ENCODE results near the gene RGS4.

Gene RGS4

GRCh38 chr1:163104385-163105099, 35.4 kb downstream of the RGS4 start:
- DNase-seq = no peak

- DNase-seq = no peak
Observed at GRCh38 chr1:163106364-163106987, 37.3 kb downstream of the RGS4 start.

GRCh38 chr1:163107655-163108054, 38.5 kb downstream of the RGS4 start:
- no peak for DNase-seq

GRCh38 chr1:163115887-163116286, 46.7 kb downstream of the RGS4 start:
- no peak for DNase-seq

GRCh38 chr1:163119707-163120106, 50.5 kb downstream of the RGS4 start:
- no peak for DNase-seq

GRCh38 chr1:163120372-163120771, 51.2 kb downstream of the RGS4 start:
- no peak for DNase-seq

- DNase-seq = no peak
Observed at GRCh38 chr1:163124812-163125211, 55.7 kb downstream of the RGS4 start.

All from activated naive CD4-positive, alpha-beta T cell treated with Interleukin-2 at 50 U/mL for 16 hours (primary cell).